ENCODE data around the gene FABP6.

The FABP6 gene

GRCh38 chr5:160199410-160199911 lies 29.8 kb upstream of the FABP6 start:
- Histone ChIP-seq H3K27ac (ENCODE audit: extremely low read depth, low read depth, low read length) (no peak overlapping the region), H3K9me3 (ENCODE audit: control insufficient read depth, insufficient read depth, low read depth, low read length) (no peaks in the 10 kb centered on the region), H3K4me1 (ENCODE audit: control insufficient read depth, insufficient read depth, low read length) (no peaks in the 10 kb centered on the region), H3K4me3 (ENCODE audit: low read depth, low read length) (no peak overlapping the region), H3K36me3 (ENCODE audit: control insufficient read depth in 2 of 2, insufficient read depth in 1 of 2, low read length in 2 of 2) (no peaks in the 10 kb centered on the region)
- ChIA-PET CTCF (interaction anchor here (0.6 to 3.7 kb wide), 22 partner anchors 7 to 768 kb away, joined by 3 to 47 read pairs (median 5); partner anchors contain the start of gene C1QTNF2), POLR2A (no interaction called here)
- TF ChIP-seq ZNF510 (tag by site-specific recombination; IDR thresholded peaks at IDR 0.05; ENCODE audit: insufficient replicate concordance) = no peak
- TF ChIP-seq ZNF530 (tag by site-specific recombination; IDR thresholded peaks at IDR 0.05; ENCODE audit: low read depth) = no peak
- peak; percentile 67 for TF ChIP-seq ZNF2 (tag by site-specific recombination; IDR thresholded peaks at IDR 0.05)
- TF ChIP-seq KLF1 (tag by site-specific recombination; IDR thresholded peaks at IDR 0.05) = no peak
- no peak for TF ChIP-seq ZNF311 (tag by site-specific recombination; IDR thresholded peaks at IDR 0.05; ENCODE audit: borderline replicate concordance)
- TF ChIP-seq ZNF677 (tag by site-specific recombination; IDR thresholded peaks at IDR 0.05) = no peak
- TF ChIP-seq ZNF394 (tag by site-specific recombination; IDR thresholded peaks at IDR 0.05; ENCODE audit: borderline replicate concordance) = no peak
- no peak for TF ChIP-seq ZNF776 (tag by site-specific recombination; IDR thresholded peaks at IDR 0.05; ENCODE audit: borderline replicate concordance)
- TF ChIP-seq KLF16 (tag by site-specific recombination; IDR thresholded peaks at IDR 0.05) = no peak
- no peak for TF ChIP-seq TCF7L2 (IDR thresholded peaks at IDR 0.05; ENCODE audit: borderline replicate concordance, low read depth, low read length)
- TF ChIP-seq YY1 (tag by site-specific recombination; IDR thresholded peaks at IDR 0.05) = peak; percentile 42; the same call in 1 of the 2 replicates
- TF ChIP-seq ZSCAN30 (tag by site-specific recombination; IDR thresholded peaks at IDR 0.05) = peak; percentile 67; the same call in 1 of the 2 replicates
- TF ChIP-seq RBAK (tag by site-specific recombination; IDR thresholded peaks at IDR 0.05) = no peak
- TF ChIP-seq ZNF426 (tag by site-specific recombination; IDR thresholded peaks at IDR 0.05) = no peak
- TF ChIP-seq, protein P1, sequence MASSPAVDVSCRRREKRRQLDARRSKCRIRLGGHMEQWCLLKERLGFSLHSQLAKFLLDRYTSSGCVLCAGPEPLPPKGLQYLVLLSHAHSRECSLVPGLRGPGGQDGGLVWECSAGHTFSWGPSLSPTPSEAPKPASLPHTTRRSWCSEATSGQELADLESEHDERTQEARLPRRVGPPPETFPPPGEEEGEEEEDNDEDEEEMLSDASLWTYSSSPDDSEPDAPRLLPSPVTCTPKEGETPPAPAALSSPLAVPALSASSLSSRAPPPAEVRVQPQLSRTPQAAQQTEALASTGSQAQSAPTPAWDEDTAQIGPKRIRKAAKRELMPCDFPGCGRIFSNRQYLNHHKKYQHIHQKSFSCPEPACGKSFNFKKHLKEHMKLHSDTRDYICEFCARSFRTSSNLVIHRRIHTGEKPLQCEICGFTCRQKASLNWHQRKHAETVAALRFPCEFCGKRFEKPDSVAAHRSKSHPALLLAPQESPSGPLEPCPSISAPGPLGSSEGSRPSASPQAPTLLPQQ (tag by site-specific recombination; IDR thresholded peaks at IDR 0.05) = peak; percentile 26; the same call in 1 of the 2 replicates
- peak; percentile 76 for TF ChIP-seq ZNF341 (tag by site-specific recombination; IDR thresholded peaks at IDR 0.05; ENCODE audit: low read depth)
- no peak for TF ChIP-seq KLF10 (tag by site-specific recombination; IDR thresholded peaks at IDR 0.05)
- no peak for TF ChIP-seq ZNF610 (tag by site-specific recombination; IDR thresholded peaks at IDR 0.05; ENCODE audit: borderline replicate concordance)
- TF ChIP-seq ZNF366 (tag by site-specific recombination; conservative IDR thresholded peaks at IDR 0.05) = no peak
- no peak for TF ChIP-seq SCRT1 (tag by site-specific recombination; IDR thresholded peaks at IDR 0.05; ENCODE audit: borderline replicate concordance)
- TF ChIP-seq, protein P2, sequence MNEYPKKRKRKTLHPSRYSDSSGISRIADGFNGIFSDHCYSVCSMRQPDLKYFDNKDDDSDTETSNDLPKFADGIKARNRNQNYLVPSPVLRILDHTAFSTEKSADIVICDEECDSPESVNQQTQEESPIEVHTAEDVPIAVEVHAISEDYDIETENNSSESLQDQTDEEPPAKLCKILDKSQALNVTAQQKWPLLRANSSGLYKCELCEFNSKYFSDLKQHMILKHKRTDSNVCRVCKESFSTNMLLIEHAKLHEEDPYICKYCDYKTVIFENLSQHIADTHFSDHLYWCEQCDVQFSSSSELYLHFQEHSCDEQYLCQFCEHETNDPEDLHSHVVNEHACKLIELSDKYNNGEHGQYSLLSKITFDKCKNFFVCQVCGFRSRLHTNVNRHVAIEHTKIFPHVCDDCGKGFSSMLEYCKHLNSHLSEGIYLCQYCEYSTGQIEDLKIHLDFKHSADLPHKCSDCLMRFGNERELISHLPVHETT (tag by site-specific recombination; IDR thresholded peaks at IDR 0.05) = no peak
- TF ChIP-seq PATZ1 (tag by site-specific recombination; IDR thresholded peaks at IDR 0.05) = peak; percentile 78
- no peak for TF ChIP-seq ZXDB (tag by site-specific recombination; IDR thresholded peaks at IDR 0.05)
- TF ChIP-seq CTCF (tag by site-specific recombination; IDR thresholded peaks at IDR 0.05) = peak; percentile 35; the same call in 1 of the 2 replicates
- TF ChIP-seq ZNF416 (tag by site-specific recombination; IDR thresholded peaks at IDR 0.05) = no peak
- TF ChIP-seq ZNF274 (IDR thresholded peaks at IDR 0.05; ENCODE audit: low read length) = no peak
- TF ChIP-seq ZNF274 (tag by site-specific recombination; IDR thresholded peaks at IDR 0.05; ENCODE audit: borderline replicate concordance) = no peak
- no peak for TF ChIP-seq BCL11A (tag by site-specific recombination; IDR thresholded peaks at IDR 0.05; ENCODE audit: low read depth)
- TF ChIP-seq ZFP37 (tag by site-specific recombination; IDR thresholded peaks at IDR 0.05) = no peak
- no peak for TF ChIP-seq ZSCAN16 (tag by site-specific recombination; IDR thresholded peaks at IDR 0.05)
- TF ChIP-seq ZIC2 (tag by site-specific recombination; IDR thresholded peaks at IDR 0.05) = peak; percentile 54
- TF ChIP-seq ZSCAN23 (tag by site-specific recombination; IDR thresholded peaks at IDR 0.05) = no peak
- TF ChIP-seq KLF7 (tag by site-specific recombination; IDR thresholded peaks at IDR 0.05; ENCODE audit: borderline replicate concordance) = no peak
- TF ChIP-seq ZNF654 (tag by site-specific recombination; IDR thresholded peaks at IDR 0.05; ENCODE audit: low read depth) = peak; percentile 24; the same call in 1 of the 2 replicates
